Colonic mucosa (tissue), 4 donors: ENCODE data around the gene CADPS2. TPM values are rescaled to one million over a fixed set of nuclear protein-coding genes. Genes with fewer than 3 reads are reported as not detected.

Experiments
- DNase-seq: peaks from one replicate; pipeline ENCODE4 v3.0.0-alpha.2; 2020
- H3K27ac ChIP-seq: fragments of 200-600 bp; one replicate; pipeline ENCODE4 v1.8.0; 2021
- H3K27me3 ChIP-seq: fragments of 200-600 bp; one replicate; pipeline ENCODE4 v1.8.0; 2021
- H3K36me3 ChIP-seq: fragments of 200-600 bp; one replicate; pipeline ENCODE4 v1.8.0; 2021
- H3K4me1 ChIP-seq: fragments of 200-600 bp; one replicate; pipeline ENCODE4 v1.8.0; 2021; ENCODE audit warnings: mild to moderate bottlenecking
- H3K4me3 ChIP-seq: fragments of 200-600 bp; one replicate; pipeline ENCODE4 v1.8.0; 2021
- H3K9ac ChIP-seq, 2 donors: one replicate each; pipeline ENCODE4 v1.7.0; 2013; ENCODE audit warnings: control low read depth in 2 of 2, low read depth in 2 of 2, low read length in 2 of 2
- H3K9me3 ChIP-seq: fragments of 200-600 bp; one replicate; pipeline ENCODE4 v1.8.0; 2021
- CTCF ChIP-seq: fragments of 200-600 bp; IDR thresholded peaks from one replicate; pipeline ENCODE4 v1.8.0; 2022; ENCODE audit warnings: antibody characterized with exemption, mild to moderate bottlenecking
- intact Hi-C: fragments of 100-400 bp; cut with DNase I; formaldehyde crosslinking; loops from one replicate; pipeline ENCODE4 v1.14.1; 2022
- total RNA-seq, 2 donors: library from RNA; stranded (reverse); fragmentation: NEBNext Ultra II Directional in 1 of 2; extraction: Animal tissue kit (Norgen Biotek cat#: 25700) in 1 of 2; gene quantifications; one replicate each; pipeline ENCODE4 v1.2.1, GENCODE V29; 2021
- donor health status: healthy.
- donor health status: DM: no; HTN: no; CAD: no.
- donor health status: DM: no; HTN: no; CAD: no.

CADPS2 gene
- total RNA-seq, 2 donors from 2014 or later, result 13.6 to 15.2 TPM

DNA sequence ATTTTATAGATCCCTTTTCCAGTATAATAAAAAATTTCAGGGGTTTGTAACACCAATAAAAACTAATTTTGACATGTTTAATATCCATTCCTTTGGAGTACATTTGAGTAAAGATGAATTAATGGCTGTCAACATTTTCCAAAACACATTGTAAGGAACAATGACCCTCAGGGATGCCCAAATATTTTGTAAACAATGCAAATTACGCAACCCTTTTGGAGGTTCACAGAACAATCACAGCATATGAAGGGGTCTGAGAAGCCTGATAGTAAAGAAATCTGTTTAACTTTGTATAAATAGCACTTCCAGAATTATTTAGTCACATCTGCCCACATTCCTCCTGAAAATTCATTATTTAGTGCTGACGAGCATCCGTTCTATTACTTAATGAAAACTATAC is 428.9 kb downstream of the CADPS2 start:
- no peaks in the 10 kb centered on the region for H3K36me3 ChIP-seq
- no peaks in the 10 kb centered on the region for H3K4me1 ChIP-seq
- no peaks in the 10 kb centered on the region for H3K9me3 ChIP-seq
- no peak for DNase-seq
- H3K4me3 ChIP-seq, result no peak overlapping the region
- no peaks in the 10 kb centered on the region for H3K27me3 ChIP-seq
- no peak for TF ChIP-seq CTCF
- intact Hi-C loops, result no loop called here
- no peak overlapping the region for H3K27ac ChIP-seq
- H3K9ac ChIP-seq, result no peak overlapping the region

DNA sequence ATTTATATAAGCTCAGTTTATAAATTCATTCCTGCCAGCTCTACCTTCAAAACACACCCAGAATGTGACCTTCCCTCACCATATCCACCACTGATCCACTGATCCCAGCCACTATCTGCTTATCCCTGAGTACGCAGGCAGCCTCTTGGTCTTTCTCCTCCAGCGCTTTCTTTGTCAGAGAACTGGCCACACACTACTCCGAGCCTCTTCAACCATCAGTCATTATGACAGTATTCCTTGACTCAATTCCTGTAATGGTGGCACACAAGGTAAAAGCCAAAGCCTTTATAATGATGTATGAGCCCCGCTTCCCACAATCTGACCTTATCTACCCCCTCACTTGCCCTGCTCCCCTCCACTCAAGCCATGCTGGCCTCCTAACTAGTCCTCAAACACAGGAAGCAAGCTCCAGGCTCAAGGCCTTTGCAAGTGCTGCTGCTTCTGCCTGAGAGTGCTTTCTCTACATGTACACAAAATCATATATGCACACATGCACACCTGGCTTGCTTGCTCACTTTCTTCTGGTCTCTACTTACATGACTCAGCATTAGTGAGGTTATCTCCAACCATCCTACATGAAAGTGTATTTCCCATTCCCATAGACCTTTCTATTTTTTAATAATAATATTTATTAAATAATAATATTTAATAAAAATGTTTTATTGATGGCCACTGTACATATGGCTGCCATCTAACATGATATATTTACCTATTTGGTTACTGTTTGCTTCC is 431.3 kb downstream of the CADPS2 start:
- no peak for DNase-seq
- intact Hi-C loops, result no loop called here

DNA sequence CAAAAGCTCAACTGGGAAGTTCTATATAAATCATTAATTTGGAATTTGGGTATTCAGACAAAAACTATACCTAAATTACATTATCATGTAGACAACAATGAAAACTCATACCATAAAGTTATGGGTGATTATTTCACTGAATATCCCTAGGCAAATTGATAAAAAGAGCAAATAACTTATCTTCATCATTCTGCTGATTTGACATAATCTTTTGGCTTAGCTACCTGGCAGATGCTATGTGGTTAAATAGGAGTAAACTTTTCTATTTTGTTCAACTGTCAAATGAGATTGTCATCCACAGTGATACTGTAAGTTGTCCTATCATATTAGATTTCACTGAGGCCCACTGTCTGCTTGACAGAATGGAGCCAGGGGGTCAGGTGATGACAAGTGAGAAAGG is 432.8 kb downstream of the CADPS2 start:
- Histone ChIP-seq H3K4me1 (no peaks in the 10 kb centered on the region), H3K36me3 (no peaks in the 10 kb centered on the region), H3K27ac (no peak overlapping the region), H3K9me3 (no peaks in the 10 kb centered on the region), H3K9ac (no peak overlapping the region), H3K4me3 (no peak overlapping the region), H3K27me3 (no peaks in the 10 kb centered on the region)
- no peak for DNase-seq
- TF ChIP-seq CTCF, result no peak
- intact Hi-C loops, result no loop called here

More for the DNA sequence above, 431.3 kb downstream of the CADPS2 start:
- no peak for TF ChIP-seq CTCF
- H3K27me3 ChIP-seq, result no peaks in the 10 kb centered on the region
- H3K4me1 ChIP-seq, result no peaks in the 10 kb centered on the region
- no peak overlapping the region for H3K9ac ChIP-seq
- H3K27ac ChIP-seq, result no peak overlapping the region
- no peak overlapping the region for H3K4me3 ChIP-seq
- H3K9me3 ChIP-seq, result no peaks in the 10 kb centered on the region
- H3K36me3 ChIP-seq, result no peaks in the 10 kb centered on the region

DNA sequence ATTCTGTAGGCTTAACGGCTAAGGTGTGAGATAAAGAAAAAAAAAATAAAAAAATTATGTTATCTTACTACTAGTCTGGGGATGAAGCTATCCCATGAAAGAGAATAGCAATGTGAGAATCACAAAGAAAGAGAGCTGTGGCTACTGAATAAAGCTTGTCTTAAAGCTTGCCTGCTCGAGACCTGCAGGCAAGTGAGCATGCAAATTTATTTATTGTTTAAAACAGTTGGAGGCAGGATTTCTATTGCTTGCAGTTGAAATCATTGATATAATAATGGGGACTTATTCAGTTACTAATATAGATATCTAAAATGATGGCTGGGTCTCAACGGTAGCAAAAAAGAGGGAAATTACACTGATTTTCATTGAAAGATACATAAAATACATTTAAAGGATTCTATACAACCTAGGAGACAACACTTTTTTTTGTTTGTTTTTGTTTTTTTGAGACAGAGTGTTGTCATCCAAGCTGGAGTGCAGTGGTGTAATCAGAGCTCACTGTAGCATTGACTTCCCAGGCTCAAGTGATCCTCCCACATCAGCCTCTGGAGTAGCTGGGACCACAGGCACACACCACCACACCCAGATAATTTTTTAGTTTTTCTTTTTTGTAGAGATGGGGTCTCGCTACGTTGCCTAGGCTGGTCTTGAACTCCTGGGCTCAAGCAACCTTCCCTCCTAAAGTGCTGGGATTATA is 437.2 kb downstream of the CADPS2 start:
- no peak for DNase-seq
- H3K4me1 ChIP-seq, result no peaks in the 10 kb centered on the region
- H3K9me3 ChIP-seq, result no peaks in the 10 kb centered on the region
- H3K27ac ChIP-seq, result no peak overlapping the region
- no peak overlapping the region for H3K9ac ChIP-seq
- H3K27me3 ChIP-seq, result no peaks in the 10 kb centered on the region
- H3K36me3 ChIP-seq, result no peaks in the 10 kb centered on the region
- H3K4me3 ChIP-seq, result no peak overlapping the region
- intact Hi-C loops, result no loop called here
- TF ChIP-seq CTCF, result no peak

- H3K9me3 ChIP-seq, result no peaks in the 10 kb centered on the region
- no peak overlapping the region for H3K9ac ChIP-seq
- DNase-seq, result no peak
- H3K27ac ChIP-seq, result no peak overlapping the region
- H3K27me3 ChIP-seq, result no peaks in the 10 kb centered on the region
- no peak overlapping the region for H3K4me3 ChIP-seq
- H3K4me1 ChIP-seq, result no peaks in the 10 kb centered on the region
- intact Hi-C loops, result no loop called here
- no peak for TF ChIP-seq CTCF
- no peaks in the 10 kb centered on the region for H3K36me3 ChIP-seq
Measured at GRCh38 chr7:122442929-122443328, 443.3 kb downstream of the CADPS2 start.
